ENCODE measurements around the gene MYPOP. TPM values are rescaled to one million over a fixed set of nuclear protein-coding genes. Genes with fewer than 3 reads are reported as not detected.

The MYPOP gene
- total RNA-seq, 1 donor: 2.6 TPM

DNA sequence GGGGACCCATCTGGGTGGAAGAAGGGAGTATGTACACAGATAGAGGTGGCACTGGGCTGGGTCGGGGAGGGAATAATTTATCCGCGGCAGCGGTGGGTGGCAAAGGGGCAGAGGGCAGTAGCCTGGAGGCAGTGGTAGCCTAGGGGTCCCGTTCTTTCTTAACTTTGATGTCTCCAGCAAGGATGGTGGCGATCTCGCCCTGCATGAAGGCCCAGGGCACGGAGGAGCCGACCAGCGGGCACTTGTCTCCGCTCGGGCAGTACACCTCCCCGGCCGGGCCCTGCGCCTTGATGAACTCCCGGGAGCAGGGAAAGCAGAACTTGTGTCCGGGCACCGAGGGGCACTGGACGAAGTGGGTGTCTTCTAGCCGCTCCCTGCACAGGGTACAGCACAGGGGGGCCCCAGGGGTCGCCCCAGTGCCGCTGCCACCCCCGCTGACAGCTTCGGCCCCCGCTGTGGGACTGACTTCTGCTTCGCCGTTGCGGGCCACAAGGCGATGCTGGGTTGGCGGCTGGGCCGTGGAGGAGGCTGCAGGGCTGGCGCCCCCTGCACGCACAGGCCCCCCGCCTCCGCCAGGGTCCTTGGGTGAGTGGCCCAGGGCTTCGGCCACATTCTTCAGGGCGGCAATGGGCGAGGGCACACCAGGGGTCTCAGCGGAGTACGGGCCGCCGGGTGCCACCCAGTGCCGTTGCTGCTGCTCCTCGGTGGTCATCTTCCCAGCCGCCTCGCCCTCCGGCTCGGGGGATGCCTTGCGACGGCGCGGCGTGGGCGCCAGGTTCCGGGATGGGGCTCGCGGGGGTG is 18.3 kb downstream of the MYPOP start:
- no peak for DNase-seq (ENCODE audit: low read depth)
- no peak overlapping the region for H3K4me3 ChIP-seq (ENCODE audit: low read depth, low read length)
- TF ChIP-seq, protein P1, sequence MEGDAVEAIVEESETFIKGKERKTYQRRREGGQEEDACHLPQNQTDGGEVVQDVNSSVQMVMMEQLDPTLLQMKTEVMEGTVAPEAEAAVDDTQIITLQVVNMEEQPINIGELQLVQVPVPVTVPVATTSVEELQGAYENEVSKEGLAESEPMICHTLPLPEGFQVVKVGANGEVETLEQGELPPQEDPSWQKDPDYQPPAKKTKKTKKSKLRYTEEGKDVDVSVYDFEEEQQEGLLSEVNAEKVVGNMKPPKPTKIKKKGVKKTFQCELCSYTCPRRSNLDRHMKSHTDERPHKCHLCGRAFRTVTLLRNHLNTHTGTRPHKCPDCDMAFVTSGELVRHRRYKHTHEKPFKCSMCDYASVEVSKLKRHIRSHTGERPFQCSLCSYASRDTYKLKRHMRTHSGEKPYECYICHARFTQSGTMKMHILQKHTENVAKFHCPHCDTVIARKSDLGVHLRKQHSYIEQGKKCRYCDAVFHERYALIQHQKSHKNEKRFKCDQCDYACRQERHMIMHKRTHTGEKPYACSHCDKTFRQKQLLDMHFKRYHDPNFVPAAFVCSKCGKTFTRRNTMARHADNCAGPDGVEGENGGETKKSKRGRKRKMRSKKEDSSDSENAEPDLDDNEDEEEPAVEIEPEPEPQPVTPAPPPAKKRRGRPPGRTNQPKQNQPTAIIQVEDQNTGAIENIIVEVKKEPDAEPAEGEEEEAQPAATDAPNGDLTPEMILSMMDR (IDR thresholded peaks at IDR 0.05; ENCODE audit: insufficient read depth, low read depth, low read length): no peak

DNA sequence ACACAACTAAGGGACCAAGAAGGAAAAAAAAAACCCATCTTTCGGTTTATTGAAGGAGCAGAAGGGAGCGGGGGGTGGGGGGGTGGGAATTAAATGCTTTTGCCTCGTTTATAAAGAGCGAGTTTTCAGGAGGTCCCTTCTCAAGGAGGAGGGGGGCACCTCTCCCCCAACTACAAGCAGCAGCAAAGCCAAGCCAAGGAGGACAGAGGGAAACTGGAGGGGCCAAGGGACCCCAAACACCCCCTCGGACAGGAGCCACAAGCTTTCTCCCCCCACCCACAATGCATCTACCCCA is 18.9 kb downstream of the MYPOP start:
- DNase-seq (ENCODE audit: low read depth): no peak
- no peak overlapping the region for H3K4me3 ChIP-seq (ENCODE audit: low read depth, low read length)
- TF ChIP-seq, protein P1 (IDR thresholded peaks at IDR 0.05; ENCODE audit: insufficient read depth, low read depth, low read length): no peak

DNA sequence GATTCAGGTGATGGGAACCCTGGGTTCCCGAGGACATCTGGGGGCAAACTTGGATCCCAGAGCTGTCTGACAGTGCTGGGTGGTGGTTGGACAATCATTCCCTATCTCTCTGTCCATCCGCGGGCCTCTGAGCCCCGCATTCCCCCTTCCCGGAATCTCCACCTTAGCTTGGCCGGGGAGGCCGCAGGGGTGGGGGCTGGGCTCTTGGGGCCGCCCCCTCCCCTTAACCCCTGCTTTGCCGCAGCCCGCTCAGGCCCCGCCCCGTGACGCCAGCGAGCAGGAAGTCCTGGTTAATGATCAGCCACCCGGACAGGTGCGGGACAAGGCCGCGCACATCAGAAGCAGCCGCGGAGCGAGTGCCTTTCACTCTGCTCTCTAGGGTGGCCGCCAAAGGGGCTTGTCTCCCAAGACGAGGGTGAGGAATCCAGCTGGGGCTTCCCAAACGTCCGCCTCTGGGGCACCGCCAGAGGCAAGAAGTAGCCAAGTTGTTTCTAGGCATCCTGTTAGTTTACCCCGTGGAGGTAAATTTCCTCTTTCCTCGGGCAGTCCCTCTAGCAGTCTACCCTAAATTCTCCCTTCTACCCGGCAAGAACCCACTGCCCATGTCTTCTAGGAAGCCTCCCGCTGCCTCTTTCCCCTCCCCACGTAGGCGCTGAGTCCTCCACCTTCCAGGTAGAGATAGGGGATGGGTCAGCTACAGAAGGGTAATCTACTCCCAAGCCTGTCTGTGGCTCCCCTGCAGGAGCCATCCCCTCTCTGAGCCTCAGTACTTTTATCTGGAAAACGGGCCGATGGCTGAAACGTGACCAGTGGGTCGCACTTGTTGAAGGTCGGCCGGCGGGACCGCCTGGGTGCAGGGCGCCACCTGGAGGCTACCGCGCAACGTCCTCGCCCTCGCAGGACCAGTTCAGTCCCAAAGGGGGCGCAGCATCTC is 19.5 kb downstream of the MYPOP start:
- DNase-seq (ENCODE audit: low read depth): peak; percentile 85
- TF ChIP-seq, protein P1 (IDR thresholded peaks at IDR 0.05; ENCODE audit: insufficient read depth, low read depth, low read length): peak; percentile 98

DNA sequence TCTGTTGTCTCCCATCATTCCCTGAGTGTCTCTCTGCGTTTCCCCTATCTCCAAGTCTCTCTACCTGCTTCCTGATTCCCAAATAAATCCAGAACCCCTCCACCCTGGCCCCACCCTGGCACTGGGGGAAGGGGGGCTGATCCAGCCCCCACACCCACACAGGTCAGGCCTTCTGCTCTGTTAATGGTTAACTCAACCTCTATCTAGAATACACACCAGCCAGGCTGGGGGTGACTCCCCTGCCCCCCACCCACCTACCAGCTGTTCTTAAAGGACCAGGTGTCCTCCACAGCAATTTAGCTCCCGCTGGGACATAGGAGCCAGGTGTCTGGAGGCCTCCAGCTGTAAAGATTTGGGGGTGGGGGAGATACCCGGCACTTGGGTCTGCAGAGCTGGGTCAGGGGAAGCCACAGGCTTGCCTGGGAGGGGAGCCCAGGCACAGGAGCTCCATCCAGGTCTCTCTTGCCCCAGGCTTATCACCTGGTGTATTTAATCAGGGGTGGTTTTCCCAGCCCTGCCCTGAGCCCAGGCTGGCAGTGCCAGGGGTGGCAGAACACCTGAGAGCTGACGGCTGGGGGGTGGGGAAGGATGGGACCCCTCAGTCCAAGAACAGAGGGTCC is 20.4 kb downstream of the MYPOP start:
- DNase-seq (ENCODE audit: low read depth): no peak
- TF ChIP-seq, protein P1 (IDR thresholded peaks at IDR 0.05; ENCODE audit: insufficient read depth, low read depth, low read length): no peak

More for the DNA sequence above, 19.5 kb downstream of the MYPOP start:
- peak overlapping the region; percentile 12 for H3K4me3 ChIP-seq (ENCODE audit: low read depth, low read length)

DNA sequence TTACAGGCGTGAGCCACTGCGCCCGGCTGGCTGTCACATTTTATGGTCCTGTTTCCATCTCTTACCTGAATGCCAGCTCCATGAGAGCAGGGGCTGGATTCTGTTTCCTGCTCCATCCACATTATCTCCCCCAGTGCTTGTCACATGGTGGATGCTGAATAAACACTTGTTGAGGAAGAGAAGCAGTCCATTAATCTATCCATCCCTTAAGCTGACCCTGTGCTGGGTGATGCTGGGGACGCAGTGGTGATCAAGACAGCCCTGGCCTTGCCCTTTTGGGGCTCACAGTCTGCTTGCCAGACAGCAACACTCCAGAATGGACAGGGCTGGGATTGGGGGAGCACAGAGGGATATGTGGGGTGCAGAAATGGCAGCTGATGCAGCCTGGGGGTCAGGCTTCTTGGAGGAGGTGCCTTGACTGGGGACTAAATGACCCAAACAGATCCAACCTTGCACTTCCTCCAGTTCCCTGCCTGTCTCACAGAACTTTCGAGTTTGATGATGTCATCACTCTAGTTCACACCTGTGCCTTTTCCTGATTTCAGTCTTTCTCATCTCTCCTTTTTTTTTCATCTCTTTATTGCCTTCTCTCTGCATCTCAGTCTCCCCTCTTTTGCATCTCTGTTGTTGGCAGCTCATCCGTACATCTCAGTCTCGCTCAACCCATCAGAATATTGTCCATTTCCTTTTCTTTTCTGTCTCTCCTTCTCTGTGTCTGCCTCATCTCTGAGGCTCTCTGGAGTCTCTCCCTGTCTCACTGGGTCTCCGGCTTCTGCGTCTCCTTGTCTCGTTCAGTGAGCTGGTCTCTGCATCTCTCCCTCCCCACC is 21.1 kb downstream of the MYPOP start:
- TF ChIP-seq, protein P1 (IDR thresholded peaks at IDR 0.05; ENCODE audit: insufficient read depth, low read depth, low read length): no peak
- DNase-seq (ENCODE audit: low read depth): no peak
- no peak overlapping the region for H3K4me3 ChIP-seq (ENCODE audit: low read depth, low read length)

More for the DNA sequence above, 20.4 kb downstream of the MYPOP start:
- no peak overlapping the region for H3K4me3 ChIP-seq (ENCODE audit: low read depth, low read length)

DNA sequence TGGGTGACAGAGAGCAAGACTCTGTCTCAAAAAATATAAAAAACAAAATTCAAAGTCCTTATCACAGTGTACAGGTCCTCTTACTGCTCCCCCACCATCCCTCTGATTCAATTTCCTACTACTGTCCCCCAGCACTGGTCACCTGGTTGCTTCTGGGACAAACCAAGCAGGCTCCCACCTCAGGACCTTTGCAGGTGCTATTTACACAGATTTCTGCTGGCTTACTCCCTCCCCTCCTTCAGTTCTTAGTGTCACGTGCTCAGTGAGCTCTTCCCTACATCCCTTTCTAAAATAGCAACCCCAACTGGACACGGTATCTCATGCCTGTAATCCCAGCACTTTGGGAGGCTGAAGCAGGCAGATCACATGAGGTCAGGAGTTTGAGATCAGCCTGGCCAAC is 22.4 kb downstream of the MYPOP start:
- TF ChIP-seq, protein P1 (IDR thresholded peaks at IDR 0.05; ENCODE audit: insufficient read depth, low read depth, low read length): no peak
- no peak overlapping the region for H3K4me3 ChIP-seq (ENCODE audit: low read depth, low read length)
- no peak for DNase-seq (ENCODE audit: low read depth)

Data from fibroblast of villous mesenchyme (primary cell).